HG03103 (cell line): ENCODE data around the gene PPAT.
"Not testable (repeated sequence)": the region's sequence is repeated elsewhere in the genome, so short reads cannot be mapped to it uniquely, and the experiment has no call there.

Experiments used
- ATAC-seq: cut with Tn5 transposase; IDR thresholded peaks from one replicate; pipeline ENCODE4 v1.9.1; 2021; ENCODE audit warnings: low read depth; ENCODE audit not compliant: unreplicated experiment

PPAT gene

DNA sequence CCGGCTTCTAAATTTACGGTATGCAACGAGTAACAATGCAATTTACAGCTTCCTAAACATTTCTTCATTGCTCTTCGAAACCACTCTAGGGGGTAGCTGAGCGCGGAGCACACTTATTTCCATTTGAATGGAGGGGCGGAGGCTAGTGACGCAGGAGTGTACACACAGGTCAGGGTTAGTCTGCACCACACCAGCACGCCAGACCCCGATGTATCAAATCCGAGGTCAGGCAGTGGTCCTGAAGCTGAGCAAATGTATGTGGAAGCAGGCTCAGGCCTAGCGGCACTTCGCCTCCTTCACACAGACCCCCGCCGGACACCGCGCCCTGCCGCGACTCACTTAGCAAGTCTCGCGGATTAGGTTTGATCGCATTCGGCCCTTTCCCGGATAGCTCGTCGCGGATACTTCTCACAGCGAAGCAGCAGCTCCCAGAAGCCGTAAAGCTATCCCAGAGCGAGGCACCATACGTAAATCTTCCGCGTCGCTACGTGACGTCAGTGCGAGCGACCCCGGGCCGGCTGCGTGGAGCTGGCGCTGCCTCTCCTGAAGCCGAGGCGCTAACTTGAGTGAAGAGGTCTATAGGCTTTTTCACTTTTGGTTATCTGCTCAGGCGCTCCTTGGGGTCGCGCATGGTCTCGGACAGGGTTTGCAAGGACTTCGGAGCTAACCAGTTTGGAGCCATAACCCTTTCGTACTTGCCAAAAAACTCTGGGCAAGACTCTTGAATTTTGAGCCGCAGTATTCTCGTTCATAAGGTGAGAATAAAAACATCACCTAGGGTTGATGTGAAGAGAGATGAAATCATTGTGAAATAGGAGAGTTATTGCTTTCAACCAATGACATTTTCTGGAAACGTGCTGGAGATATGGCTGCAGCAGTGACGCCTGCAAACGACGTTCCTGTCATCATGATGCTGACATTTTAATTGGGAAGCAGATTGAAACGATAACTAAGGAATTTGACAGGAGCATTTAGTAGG is 48.1 kb downstream of the PPAT start, which contains the start of gene AASDH:
Gene AASDH (minus strand): TSS at position 469 of the 979 bp plus-strand sequence. CDS start 3,192 bp downstream, outside the sequence.
- ATAC-seq: peak; percentile 89

DNA sequence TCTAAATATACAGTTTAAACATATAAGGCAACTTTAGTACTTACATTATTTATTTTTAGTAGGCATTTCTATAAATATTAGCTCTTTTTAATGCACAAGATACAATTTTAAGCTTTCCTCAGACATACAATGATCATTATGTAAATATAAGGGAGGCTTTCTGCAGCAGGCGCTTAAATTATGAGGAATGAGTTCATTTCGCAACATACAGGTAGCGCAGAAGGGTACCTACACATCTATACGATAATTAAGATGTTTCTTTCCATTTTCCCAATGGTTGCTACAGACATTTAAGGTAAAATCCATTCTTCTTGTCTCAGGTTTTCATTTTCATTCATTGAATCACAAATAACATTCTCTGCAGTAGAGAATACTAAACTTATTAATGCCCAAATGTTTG is 49.3 kb downstream of the PPAT start:
- no peak for ATAC-seq

DNA sequence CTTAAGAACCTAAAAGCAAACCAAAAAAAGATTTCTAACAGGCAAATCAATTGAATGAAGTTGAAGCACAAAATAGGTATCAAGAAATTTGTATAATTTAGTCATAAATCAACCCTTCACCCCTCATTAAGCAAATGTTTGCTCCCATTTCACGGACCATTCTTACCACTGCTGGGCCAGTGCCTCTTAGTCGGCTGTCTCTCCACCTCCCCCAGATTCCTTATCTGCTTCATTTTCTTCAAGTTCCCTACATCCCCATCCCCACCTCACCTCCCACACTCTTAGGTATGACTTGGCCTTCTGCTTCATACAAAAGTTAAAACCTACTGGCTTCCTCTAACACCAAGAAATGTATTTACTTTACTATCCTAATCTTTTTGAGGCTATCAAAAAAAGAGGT is 60.0 kb downstream of the PPAT start:
- no peak for ATAC-seq

DNA sequence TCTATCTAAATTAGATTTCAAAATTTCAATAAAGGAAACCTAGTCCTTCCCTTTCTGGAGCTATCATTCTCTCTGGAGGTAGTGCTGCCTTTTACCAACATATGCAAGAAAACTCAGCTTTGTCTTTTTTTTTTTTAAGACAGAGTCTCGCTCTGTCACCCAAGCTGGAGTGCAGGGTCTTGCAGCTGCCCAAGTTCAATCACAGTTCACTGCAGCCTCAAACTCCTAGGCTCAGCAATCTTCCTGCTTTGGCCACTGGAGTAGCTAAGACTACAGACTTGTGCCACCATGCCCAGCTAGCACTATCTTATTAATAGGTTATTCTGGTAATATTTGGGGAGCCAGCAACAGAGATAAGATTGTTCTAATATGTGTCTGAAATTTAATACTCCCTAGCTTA is 60.5 kb downstream of the PPAT start:
- no peak for ATAC-seq

DNA sequence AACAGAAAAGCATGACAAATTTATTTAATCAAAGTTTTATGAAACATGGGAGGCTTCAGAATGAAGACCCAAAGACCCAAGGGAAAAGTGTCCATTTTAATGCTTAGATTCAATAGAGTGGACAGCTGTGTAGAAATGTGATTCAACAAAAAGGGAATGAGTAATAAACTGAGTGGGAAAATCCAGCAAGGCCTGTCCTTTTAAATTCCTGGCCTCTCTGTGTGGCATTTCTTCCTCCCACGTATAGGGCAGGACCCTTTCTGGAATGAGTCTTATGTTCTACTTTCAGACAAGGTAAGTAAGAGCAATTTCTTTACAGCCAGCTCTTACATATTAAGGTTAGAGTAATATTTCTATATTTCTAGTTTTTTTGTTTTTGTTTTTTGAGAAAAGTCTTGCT is 62.6 kb downstream of the PPAT start:
- no peak for ATAC-seq

DNA sequence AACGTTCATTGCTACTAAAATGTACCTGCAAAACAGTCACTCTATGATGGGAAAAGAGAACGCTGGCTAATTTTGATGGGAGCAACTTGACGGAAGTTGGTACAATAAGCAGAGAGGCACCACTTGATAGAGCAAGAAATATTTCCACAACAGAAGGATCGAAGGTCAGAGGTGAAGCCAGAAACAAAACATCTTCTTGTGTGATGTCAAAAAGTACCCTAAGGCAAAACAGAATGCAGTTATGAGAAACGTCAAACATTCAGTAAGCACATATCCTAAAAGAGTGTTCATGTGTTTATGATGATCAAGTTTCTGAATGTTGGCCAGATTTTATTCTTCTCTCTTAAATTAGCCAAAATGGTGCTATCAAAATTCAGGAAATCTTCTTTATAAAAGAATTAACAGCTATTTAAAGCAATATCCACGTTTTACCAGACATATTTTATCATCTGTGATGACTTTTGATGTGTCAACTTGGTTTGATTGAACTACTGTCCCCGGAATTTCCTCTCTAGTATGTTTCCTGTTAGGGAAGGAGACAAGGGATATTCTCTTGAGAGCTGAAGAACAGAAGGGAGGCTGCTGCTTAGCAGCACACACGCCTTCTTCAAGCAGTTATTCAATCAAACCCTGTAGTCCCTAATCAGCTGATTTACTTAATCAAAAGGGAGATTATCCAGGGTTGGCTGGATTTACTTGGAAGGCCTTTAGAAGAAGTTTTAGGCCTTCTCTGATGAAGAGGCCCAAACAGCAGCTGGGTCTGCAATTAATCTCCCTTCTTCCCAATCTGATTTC is 63.8 kb downstream of the PPAT start:
- ATAC-seq: no peak

DNA sequence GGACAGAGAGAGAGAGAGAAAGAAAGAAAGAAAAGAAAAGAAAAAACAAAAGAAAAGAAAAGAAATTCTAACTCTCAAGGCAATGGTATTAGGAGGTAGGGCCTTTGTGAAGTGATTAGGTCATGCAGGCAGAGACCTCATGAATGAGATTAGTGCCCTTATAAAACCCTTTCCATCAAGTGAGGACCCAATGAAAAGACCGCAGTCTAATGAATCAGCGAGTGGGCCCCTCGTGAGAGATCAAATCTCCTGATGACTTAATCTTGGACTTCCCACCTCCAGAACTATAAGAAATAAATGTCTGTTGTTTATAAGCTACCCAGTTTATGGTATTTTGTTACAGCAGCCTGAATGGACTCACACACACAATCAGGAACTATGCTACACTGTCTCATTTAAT is 65.0 kb downstream of the PPAT start:
- ATAC-seq: no peak

DNA sequence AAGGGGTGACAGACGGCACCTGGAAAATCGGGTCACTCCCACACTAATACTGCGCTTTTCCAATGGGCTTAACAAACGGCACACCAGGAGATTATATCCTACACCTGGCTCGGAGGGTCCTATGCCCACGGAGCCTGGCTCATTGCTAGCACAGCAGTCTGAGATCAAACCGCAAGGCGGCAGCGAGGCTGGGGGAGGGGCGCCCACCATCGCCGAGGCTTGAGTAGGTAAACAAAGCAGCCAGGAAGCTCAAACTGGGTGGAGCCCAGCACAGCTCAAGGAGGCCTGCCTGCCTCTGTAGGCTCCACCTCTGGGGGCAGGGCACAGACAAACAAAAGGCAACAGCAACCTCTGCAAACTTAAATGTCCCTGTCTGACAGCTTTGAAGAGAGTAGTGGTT is 72.4 kb downstream of the PPAT start:
- ATAC-seq: not testable (repeated sequence)

DNA sequence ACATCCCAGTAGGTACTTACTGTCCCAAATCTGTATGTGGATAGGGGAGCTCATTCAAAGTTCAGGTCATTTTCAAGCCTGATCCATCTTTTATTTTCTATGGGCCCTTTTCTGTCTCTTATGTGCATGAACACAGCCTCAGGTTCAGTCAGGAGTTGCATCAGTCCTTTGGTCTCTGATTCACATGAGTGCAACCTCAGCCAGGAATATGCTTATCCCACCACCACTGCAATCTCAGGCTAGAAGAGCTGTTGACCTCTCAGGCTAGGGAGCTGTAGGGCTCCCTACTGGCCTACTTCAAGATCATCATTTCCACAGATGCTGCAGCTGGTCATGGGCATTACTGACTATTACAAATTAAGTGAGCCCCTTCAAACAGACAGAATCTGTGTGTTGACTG is 75.3 kb downstream of the PPAT start:
- no peak for ATAC-seq

DNA sequence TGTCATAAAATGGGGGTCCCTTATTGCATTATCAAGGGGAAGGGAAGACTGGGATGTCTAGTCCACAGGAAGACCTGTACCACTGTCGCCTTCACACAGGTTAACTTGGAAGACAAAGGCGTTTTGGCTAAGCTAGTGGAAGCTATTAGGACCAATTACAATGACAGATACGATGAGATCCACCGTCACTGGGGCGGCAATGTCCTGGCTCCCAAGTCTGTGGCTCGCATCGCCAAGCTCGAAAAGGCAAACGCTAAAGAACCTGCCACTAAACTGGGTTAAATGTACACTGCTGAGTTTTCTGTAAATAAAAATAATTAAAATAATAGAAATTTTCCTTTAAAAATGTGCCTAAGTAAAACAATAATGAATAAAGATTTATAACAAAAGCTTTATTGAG is 78.8 kb downstream of the PPAT start:
- ATAC-seq: no peak

DNA sequence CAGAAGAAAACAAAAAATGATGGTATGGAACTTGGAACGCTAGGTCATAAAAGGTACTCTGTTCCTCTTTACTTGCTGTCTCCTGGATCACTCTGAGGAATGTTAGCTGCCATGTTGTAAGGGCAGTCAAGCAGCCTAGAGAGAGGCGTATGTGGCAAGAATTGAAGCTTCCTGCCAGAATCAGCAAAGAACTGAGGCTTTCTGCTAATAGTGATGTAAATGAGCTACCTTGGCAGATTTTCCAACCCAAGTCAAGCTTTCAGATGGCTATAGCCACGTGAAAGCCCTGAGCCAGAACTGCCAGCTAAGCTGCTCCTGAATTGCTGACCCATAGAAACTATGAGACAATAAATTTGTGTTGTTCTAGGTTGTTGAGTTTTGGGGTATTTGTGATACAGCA is 86.8 kb downstream of the PPAT start:
- ATAC-seq: no peak

DNA sequence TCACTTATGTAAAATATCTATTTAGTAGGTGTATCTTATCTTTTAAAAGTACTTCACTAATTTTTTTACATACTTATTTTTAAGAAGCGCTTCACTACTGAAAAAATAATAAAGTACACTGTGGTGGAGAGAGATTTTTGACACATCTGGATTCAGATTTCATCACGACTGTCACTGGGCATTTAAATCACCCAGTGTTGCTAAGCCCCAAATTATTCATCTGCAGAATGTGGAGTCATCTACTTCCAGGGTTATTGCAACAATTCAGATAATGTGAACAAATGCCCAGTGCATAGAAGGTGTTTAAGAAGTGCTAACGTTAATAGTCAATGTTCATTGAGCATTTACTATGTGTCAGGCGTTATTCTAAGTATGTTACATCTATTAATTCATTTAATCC is 90.0 kb downstream of the PPAT start:
- no peak for ATAC-seq
